Endodermal cell (in vitro differentiated cells): ENCODE measurements around the gene SRL. TPM values are rescaled to one million over a fixed set of nuclear protein-coding genes. Genes with fewer than 3 reads are reported as not detected.

ENCODE experiments used
- DNase-seq: peaks from one replicate; pipeline ENCODE4 v3.0.0-alpha.2; 2017
- H3K27ac ChIP-seq: 2 replicates; pipeline ENCODE4 v1.5.1; 2013; ENCODE audit warnings: mild to moderate bottlenecking, low read depth, low read length, moderate library complexity
- H3K27me3 ChIP-seq: 2 replicates; pipeline ENCODE4 v1.6.1; 2013; ENCODE audit warnings: mild to moderate bottlenecking, low read length, moderate library complexity; ENCODE audit not compliant: insufficient read depth, control insufficient read depth, poor library complexity, severe bottlenecking
- H3K36me3 ChIP-seq: 2 replicates; pipeline ENCODE4 v1.7.0; 2013; ENCODE audit warnings: mild to moderate bottlenecking, low read length, moderate library complexity; ENCODE audit not compliant: control insufficient read depth, insufficient read depth
- H3K4me1 ChIP-seq: one replicate; pipeline ENCODE4 v1.7.0; 2013; ENCODE audit warnings: low read length; ENCODE audit not compliant: control insufficient read depth, insufficient read depth
- H3K4me3 ChIP-seq: 2 replicates; pipeline ENCODE4 v1.5.1; 2013; ENCODE audit warnings: mild to moderate bottlenecking, low read length, moderate library complexity
- H3K9ac ChIP-seq: 2 replicates; pipeline ENCODE4 v1.6.1; 2013; ENCODE audit warnings: mild to moderate bottlenecking, low read length, moderate library complexity; ENCODE audit not compliant: poor library complexity, severe bottlenecking; ENCODE audit errors: extremely low read depth
- H3K9me3 ChIP-seq: 2 replicates; pipeline ENCODE4 v1.6.1; 2013; ENCODE audit warnings: mild to moderate bottlenecking, low read length, moderate library complexity; ENCODE audit not compliant: control insufficient read depth
- H3K27ac Mint-ChIP-seq: 2 replicates; pipeline ENCODE4 v1.8.0; 2020; ENCODE audit warnings: mixed read lengths
- H3K27me3 Mint-ChIP-seq: 2 replicates; pipeline ENCODE4 v1.8.0; 2021; ENCODE audit warnings: mild to moderate bottlenecking, mixed read lengths; ENCODE audit not compliant: insufficient read depth
- H3K36me3 Mint-ChIP-seq: 2 replicates; pipeline ENCODE4 v1.8.0; 2020; ENCODE audit warnings: low read depth, mixed read lengths
- H3K4me1 Mint-ChIP-seq: 2 replicates; pipeline ENCODE4 v1.8.0; 2020; ENCODE audit warnings: mixed read lengths
- H3K4me3 Mint-ChIP-seq: 2 replicates; pipeline ENCODE4 v1.8.0; 2020; ENCODE audit warnings: mild to moderate bottlenecking, moderate library complexity, mixed read lengths
- H3K9me3 Mint-ChIP-seq: 2 replicates; pipeline ENCODE4 v1.8.0; 2020; ENCODE audit warnings: mild to moderate bottlenecking, mixed read lengths
- WGBS, 2 experiments: methylation state at CpG; one replicate each; pipeline versions ENCODE4 v1.1.5 to v1.1.7; 2013; ENCODE audit warnings: missing lambda C conversion rate in 2 of 2, mixed read lengths in 1 of 2; ENCODE audit not compliant: insufficient coverage in 1 of 2, insufficient read length in 1 of 2; 5-methylcytosine and 5-hydroxymethylcytosine counted together
- total RNA-seq, 2 donors: library from RNA; stranded (reverse); fragmentation: NEBNext Ultra II Directional in 1 of 2; extraction: Animal tissue kit (Norgen Biotek cat#: 25700) in 1 of 2; gene quantifications; 2 replicates in 1 of 2; 3 replicates in 1 of 2; pipeline ENCODE4 v1.2.1, GENCODE V29; 2021
- TF ChIP-seq, protein P1 (sequence below): fragments of 200-600 bp; sonication (generic); conservative IDR thresholded peaks from 2 replicates; pipeline ENCODE4 v1.5.0; 2021; ENCODE audit warnings: antibody characterized with exemption, mild to moderate bottlenecking

SRL gene
- total RNA-seq, 2 donors from 2014 or later, result not detected

GRCh38 chr16:4231367-4231766 lies 10.5 kb downstream of the SRL start:
- Histone ChIP-seq H3K36me3 (no peaks in the 10 kb centered on the region), H3K4me1 (no peaks in the 10 kb centered on the region), H3K9me3 (no peaks in the 10 kb centered on the region), H3K9ac (no peak overlapping the region), H3K4me3 (no peak overlapping the region), H3K27me3 (no peaks in the 10 kb centered on the region), H3K27ac (no peak overlapping the region)
- TF ChIP-seq, protein P1, sequence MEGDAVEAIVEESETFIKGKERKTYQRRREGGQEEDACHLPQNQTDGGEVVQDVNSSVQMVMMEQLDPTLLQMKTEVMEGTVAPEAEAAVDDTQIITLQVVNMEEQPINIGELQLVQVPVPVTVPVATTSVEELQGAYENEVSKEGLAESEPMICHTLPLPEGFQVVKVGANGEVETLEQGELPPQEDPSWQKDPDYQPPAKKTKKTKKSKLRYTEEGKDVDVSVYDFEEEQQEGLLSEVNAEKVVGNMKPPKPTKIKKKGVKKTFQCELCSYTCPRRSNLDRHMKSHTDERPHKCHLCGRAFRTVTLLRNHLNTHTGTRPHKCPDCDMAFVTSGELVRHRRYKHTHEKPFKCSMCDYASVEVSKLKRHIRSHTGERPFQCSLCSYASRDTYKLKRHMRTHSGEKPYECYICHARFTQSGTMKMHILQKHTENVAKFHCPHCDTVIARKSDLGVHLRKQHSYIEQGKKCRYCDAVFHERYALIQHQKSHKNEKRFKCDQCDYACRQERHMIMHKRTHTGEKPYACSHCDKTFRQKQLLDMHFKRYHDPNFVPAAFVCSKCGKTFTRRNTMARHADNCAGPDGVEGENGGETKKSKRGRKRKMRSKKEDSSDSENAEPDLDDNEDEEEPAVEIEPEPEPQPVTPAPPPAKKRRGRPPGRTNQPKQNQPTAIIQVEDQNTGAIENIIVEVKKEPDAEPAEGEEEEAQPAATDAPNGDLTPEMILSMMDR, result no peak
- no peak overlapping the region for H3K27ac Mint-ChIP-seq
- 88 to 93% methylated on average over 4 to 10 of the region's 10 CpGs for WGBS, 2 experiments
- no peak for DNase-seq
- H3K4me3 Mint-ChIP-seq, result no peak overlapping the region
- H3K36me3 Mint-ChIP-seq, result no peaks in the 10 kb centered on the region
- no peaks in the 10 kb centered on the region for H3K9me3 Mint-ChIP-seq
- H3K27me3 Mint-ChIP-seq, result peaks cover 4% of the 10 kb centered on the region
- H3K4me1 Mint-ChIP-seq, result no peaks in the 10 kb centered on the region

- no peak for DNase-seq
- no peaks in the 10 kb centered on the region for H3K36me3 Mint-ChIP-seq
- H3K9ac ChIP-seq, result no peak overlapping the region
- 76 to 87% methylated on average over 2 of the region's 2 CpGs for WGBS, 2 experiments
- H3K9me3 Mint-ChIP-seq, result peaks cover under 1% of the 10 kb centered on the region
- H3K9me3 ChIP-seq, result no peaks in the 10 kb centered on the region
- H3K4me1 ChIP-seq, result no peaks in the 10 kb centered on the region
- H3K27me3 Mint-ChIP-seq, result peaks cover 3% of the 10 kb centered on the region
- H3K4me3 ChIP-seq, result no peak overlapping the region
- TF ChIP-seq, protein P1, result no peak
- no peak overlapping the region for H3K4me3 Mint-ChIP-seq
- H3K36me3 ChIP-seq, result no peaks in the 10 kb centered on the region
- no peak overlapping the region for H3K27ac ChIP-seq
- H3K27me3 ChIP-seq, result no peaks in the 10 kb centered on the region
- H3K4me1 Mint-ChIP-seq, result no peaks in the 10 kb centered on the region
- H3K27ac Mint-ChIP-seq, result no peak overlapping the region
Measured at GRCh38 chr16:4227040-4227332, 14.9 kb downstream of the SRL start.

DNA sequence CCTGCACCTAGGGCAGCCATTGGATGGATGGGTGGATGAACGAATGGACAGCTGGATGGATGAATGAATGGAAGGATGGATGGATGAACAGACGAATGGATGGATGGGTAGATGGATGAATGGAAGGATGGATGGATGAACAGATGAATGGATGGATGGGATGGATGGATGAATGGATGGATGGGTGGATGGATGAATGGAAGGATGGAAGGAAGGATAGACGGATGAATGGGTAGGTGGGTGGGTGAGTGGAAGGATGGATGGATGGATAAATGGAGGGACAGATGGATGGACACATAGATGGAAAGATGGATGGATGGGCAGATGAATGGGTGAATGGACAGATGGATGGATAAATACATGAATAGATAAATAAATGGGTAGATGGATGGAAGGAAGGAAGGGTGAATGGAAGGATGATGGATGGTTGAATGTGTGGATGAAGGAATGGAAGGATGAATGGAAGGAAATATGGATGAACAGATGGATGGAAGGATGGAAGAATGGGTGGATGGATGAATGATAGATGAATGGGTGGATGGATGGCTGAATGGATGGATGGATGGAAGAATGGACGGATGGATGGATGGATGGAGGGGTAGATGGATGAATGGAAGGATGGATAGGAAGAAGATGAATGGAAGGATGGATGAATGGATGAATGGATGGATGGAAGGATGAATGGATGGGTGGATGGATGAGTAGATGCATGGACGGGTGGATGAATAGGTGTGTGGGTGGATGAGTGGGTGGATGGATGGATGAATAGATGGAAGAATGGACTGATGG lies 15.4 kb downstream of the SRL start:
- Mint-ChIP-seq H3K9me3 (peaks cover 4% of the 10 kb centered on the region), H3K27me3 (peaks cover 4% of the 10 kb centered on the region), H3K36me3 (no peaks in the 10 kb centered on the region), H3K4me1 (no peaks in the 10 kb centered on the region), H3K4me3 (no peak overlapping the region), H3K27ac (no peak overlapping the region)
- H3K9me3 ChIP-seq, result no peaks in the 10 kb centered on the region
- DNase-seq, result no peak
- no peaks in the 10 kb centered on the region for H3K27me3 ChIP-seq
- TF ChIP-seq, protein P1, result no peak
- no peak overlapping the region for H3K27ac ChIP-seq
- WGBS, 2 experiments, result 69 to 71% methylated on average over 5 of the region's 5 CpGs
- no peaks in the 10 kb centered on the region for H3K36me3 ChIP-seq
- no peak overlapping the region for H3K4me3 ChIP-seq
- no peak overlapping the region for H3K9ac ChIP-seq
- no peaks in the 10 kb centered on the region for H3K4me1 ChIP-seq
